GM18498 (cell line): ENCODE data around the gene MYLK2.

ENCODE experiments used
- ATAC-seq: cut with Tn5 transposase; IDR thresholded peaks from one replicate; pipeline ENCODE4 v1.9.1; 2021; ENCODE audit warnings: mild to moderate bottlenecking, moderate library complexity; ENCODE audit not compliant: unreplicated experiment

The MYLK2 gene

DNA sequence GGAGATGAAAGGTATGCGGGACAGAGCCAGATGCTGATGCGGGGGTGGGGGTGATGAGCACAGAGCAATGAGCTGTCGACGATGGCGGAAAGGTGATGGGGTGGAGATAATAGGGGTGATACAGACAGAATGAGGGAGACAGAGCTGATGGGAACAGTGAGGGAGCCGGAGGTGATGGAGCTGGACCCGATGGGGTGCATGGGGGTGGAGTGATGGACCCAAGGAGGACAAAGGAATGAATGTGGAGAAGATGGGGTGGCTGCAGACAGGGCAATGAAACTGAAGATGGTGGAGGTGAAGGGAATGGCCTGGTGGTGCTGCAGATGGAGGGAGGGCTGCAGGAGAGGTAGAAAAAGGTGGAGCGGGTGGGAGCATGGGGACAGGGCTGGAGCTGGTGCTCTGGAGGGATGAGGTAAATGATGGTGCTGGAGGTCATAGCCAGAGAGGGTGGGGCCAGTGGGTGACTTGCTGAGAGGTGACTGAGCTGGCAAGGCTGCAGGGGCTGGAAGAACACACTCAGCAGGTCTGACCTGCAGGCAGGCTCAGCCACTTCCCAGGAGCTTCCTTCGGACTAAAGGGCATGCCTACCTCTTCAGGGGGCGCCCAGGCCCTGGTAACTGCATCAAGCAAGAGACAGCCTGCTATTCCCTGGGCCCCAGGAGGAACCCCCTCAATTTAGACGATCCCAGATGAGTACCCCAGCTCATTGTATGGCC, 32.2 kb downstream of the MYLK2 start:
- ATAC-seq: no peak

- no peak for ATAC-seq
Measured at GRCh38 chr20:31853481-31853880, 34.3 kb downstream of the MYLK2 start.

GRCh38 chr20:31856516-31856915, 37.4 kb downstream of the MYLK2 start:
- no peak for ATAC-seq

GRCh38 chr20:31857861-31858759, 39.0 kb downstream of the MYLK2 start:
- ATAC-seq: peak; percentile 60

GRCh38 chr20:31858760-31859083, 39.6 kb downstream of the MYLK2 start:
- no peak for ATAC-seq

- no peak for ATAC-seq
Measured at GRCh38 chr20:31859266-31859997, 40.3 kb downstream of the MYLK2 start.

DNA sequence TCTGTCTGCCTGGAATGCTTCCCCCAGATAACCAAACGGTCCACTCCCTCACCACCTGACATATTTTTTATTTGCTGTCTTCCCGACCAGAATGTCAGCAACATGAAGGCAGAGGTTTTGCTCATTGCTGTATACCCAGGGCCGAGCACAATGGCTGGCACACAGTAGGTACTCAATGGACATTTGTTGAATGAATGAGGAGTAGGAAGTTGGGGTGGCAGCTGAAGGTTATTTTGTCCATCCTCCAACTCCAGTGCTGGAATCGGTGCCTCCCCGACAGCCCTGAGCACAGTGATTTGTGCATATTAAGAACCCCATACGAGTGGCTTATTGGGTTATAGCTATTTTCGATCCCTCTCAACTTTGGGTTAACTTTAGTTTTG, 40.8 kb downstream of the MYLK2 start:
- no peak for ATAC-seq

GRCh38 chr20:31860390-31861134, 41.4 kb downstream of the MYLK2 start:
- no peak for ATAC-seq

GRCh38 chr20:31861135-31861384, 41.9 kb downstream of the MYLK2 start:
- peak; percentile 31 for ATAC-seq

GRCh38 chr20:31861385-31862156, 42.4 kb downstream of the MYLK2 start:
- ATAC-seq: peak; percentile 69

DNA sequence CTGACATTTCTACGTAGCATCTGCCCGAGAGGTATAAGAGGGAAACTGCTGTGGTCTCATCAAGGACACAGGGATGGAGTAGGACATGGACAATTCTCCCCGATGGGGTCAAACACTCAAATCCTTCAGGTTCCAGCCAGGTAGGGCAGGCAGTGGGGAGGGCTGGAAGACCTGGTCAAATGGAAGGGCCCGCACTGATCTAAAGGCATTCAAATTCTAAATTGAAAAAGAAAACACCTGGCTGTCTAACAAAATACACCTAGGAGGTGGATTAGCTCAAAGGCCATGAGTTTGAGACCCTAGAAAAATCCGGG, 43.0 kb downstream of the MYLK2 start:
- ATAC-seq: no peak

DNA sequence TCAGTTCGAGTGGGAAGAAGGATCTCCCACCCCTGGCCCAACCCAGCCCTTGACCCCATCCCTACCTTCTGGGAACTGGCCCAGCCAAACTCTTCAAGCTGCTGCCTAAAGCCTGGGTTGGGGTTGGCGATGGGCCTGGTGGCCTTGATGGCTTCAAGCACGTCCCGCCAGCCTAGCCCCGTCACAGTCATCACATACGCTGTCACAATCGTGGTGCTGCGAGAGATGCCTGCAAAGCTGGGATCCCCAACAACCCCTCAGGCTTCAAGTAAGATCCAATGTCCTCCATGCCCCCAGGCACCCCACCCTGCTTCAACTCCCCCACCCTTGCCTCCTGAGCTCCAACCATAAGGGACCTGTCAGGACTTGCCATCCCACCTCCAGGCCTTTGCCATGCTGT, 43.4 kb downstream of the MYLK2 start:
- ATAC-seq: no peak

DNA sequence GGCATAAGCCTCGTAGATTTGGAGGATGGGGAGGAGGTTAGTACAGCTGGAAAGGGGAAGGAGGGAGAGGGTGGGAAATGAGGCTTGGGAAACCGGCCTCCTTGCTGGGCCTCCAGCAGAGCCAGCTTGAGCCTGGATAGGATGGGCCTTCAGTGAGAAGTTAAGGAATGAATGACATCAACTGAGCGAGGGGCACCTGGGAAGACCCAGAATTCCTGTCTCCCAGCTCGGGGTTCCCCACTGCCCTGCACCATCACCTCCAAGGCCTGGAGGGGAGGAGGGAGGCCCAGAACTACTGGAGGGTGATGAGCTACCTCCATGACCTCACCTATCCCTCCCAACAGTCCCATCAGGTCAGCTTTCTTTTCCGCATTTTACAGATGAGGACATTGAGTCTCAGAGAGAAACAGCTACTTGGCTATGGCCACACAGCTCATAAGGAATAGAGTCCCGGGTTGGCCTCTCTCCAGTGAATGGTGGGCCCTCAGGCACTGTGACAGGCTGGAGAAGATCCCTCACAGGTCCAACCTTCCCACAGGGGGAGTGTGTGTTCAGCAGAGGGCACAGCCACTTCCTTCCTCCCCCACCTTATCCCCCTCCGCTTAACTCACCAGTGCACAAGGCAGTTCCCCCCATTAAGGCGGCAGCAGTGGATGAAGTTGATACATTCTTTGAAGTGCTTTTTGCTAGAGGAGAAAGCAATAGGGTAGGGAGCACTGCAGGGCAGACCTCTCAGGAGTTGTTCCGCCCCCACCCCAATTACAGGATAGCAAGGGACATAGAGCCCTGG, 44.3 kb downstream of the MYLK2 start:
- ATAC-seq: no peak

DNA sequence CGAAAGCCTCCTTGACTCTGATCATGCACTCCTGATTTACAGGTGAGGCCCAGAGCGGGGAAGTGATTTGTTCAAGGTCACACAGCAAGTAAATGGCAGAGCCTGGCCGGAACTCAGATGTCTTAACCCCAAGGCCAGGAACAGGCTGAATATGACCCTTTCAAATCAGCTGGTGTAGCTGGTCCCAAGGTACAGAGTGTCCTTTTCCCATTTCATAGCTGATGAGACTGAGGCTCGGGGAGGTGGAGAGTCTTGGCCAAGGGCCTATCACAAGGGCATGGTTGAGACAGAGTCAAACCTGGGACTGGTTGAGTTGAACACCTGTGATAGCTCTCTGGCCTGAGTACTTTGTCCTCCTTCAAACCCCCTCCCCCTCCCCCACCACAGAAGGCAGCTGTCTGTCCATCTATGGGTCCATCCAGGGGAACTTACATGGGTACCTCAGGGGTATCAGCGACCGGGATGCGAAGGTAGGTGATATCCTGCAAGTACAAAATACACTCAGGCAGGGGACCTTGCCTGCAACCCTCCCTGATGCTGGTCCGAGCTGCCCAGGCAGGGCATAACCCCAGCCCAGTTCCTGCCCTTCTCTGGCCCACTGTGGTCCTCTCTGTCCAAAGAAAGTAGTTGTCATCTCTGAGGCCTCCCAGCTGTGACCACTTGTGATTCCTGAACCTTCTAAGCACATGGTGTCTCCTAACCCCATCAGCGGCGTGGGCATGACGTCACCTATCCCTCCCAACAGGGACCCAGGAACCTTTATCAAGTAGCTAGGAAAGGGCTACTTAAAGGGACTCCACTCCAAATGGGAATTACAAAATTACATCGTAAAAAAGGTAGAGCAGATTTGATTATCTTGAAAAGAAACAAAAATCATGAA, 45.6 kb downstream of the MYLK2 start:
- no peak for ATAC-seq

GRCh38 chr20:31866221-31866620, 47.1 kb downstream of the MYLK2 start:
- ATAC-seq: no peak

DNA sequence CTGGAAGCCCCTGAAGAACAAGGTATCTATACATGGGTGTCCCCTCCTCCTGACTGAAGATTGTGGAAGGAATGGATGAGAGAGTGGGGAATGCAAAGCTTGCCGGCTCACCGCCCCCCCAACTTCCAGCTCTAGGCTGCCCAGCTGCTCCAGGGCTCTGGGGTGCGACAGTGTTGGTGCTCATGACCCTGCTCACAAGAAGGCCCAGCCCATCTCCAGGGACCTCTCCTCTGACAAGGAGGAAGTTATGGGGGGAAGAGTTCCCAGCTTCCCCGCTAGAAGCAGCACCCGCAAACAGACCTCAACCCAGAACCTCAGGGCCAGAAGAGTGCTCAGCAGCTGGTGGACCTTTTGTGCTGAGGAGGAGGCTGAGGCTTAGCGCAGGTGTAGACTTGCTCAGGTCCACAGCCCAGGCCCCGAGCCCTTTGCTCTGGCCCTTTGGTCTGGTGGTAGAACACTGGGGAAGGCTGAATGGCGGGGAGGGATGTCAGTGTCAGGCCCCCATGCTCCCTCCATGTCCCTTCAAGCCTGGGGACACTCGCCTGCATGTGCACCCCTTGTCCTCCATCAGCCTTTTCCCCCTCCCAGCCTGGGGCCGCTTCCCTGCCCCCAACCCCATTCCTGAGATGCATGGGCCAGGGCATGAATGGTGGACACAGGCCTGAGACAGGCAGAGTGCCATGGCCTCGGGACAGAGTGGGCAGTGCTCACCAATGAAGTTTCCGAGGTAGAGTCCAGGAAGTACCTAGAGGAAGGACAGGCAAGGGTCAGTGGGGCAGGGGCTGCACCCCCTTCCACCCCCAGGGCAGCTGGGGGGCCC, 49.9 kb downstream of the MYLK2 start:
- no peak for ATAC-seq

DNA sequence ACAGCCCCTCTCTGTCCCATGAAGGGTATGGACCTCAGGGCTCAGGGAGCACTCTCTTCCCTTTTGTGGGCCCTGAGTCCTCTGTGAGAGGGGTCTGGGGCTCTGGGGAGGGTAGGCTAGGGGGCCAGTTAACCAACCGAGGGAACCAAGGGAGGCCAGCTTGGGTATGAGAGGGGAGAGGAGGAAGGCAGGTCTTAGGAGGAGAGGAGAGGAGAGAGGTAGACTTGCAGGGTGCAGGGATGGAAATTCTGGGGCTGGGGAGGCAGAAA, 50.5 kb downstream of the MYLK2 start:
- no peak for ATAC-seq

- ATAC-seq: no peak
Measured at GRCh38 chr20:31869942-31870725, 51.0 kb downstream of the MYLK2 start, which contains the start of the genes DUSP15 and TTLL9. TSS of gene DUSP15 (minus strand) at chr20:31870527. CDS start at chr20:31870337, 190 bp downstream. TSS of gene TTLL9 (plus strand) at chr20:31870634. CDS start at chr20:31871127, 493 bp downstream.
